PFSK-1 (cell line): ENCODE data around the gene CEP120.

Experiments
- POLR2AphosphoS5 ChIP-seq: IDR thresholded peaks from 2 replicates; pipeline ENCODE4 v1.6.1; 2012; ENCODE audit warnings: low read depth, mild to moderate bottlenecking, control low read depth, low read length, moderate library complexity
- SIN3A ChIP-seq: IDR thresholded peaks from 2 replicates; pipeline ENCODE4 v1.6.1; 2012; ENCODE audit warnings: mild to moderate bottlenecking, low read length, moderate library complexity, borderline replicate concordance; ENCODE audit not compliant: insufficient read depth
- TAF1 ChIP-seq: IDR thresholded peaks from 2 replicates; pipeline ENCODE4 v1.6.1; 2012; ENCODE audit warnings: low read length, control low read depth, borderline replicate concordance; ENCODE audit not compliant: insufficient read depth

GRCh38 chr5:123421773-123422172 is 1.4 kb downstream of the CEP120 start:
- TF ChIP-seq SIN3A (no peak), POLR2AphosphoS5 (no peak), TAF1 (no peak)
